Activated CD8-positive, alpha-beta T cell treated with anti-CD3 and anti-CD28 coated beads, Interleukin-2, amount 10 ng/mL, durations not matched to agents 7 days and 5 days (primary cell): ENCODE data around the gene CNEP1R1. TPM values are rescaled to one million over a fixed set of nuclear protein-coding genes. Genes with fewer than 3 reads are reported as not detected.

Experiments used
- ATAC-seq: fragments of 150-1000 bp; cut with Tn5 transposase; one replicate; pipeline ENCODE4 v1.10.0; 2021; ENCODE audit warnings: moderate library complexity
- CTCF ChIA-PET: fragments of 350-600 bp; sonication (Branson Sonifier 250); formaldehyde crosslinking; loops from one replicate; lab custom pipeline; 2021; ENCODE audit warnings: antibody characterized with exemption; lab: Charles Lee
- POLR2A ChIA-PET: fragments of 350-600 bp; sonication (Branson Sonifier 250); formaldehyde crosslinking; loops from one replicate; lab custom pipeline; 2021; ENCODE audit warnings: antibody characterized with exemption; lab: Charles Lee
- DNase-seq: peaks from one replicate; pipeline ENCODE4 v3.0.0-alpha.2; 2020
- H3K27ac Mint-ChIP-seq: one replicate; pipeline ENCODE4 v1.8.0; 2021; ENCODE audit warnings: mild to moderate bottlenecking, mixed read lengths
- H3K27me3 Mint-ChIP-seq: one replicate; pipeline ENCODE4 v1.8.0; 2021; ENCODE audit warnings: low read depth, mixed read lengths
- H3K36me3 Mint-ChIP-seq: one replicate; pipeline ENCODE4 v1.8.0; 2021; ENCODE audit warnings: low read depth, mixed read lengths
- H3K4me1 Mint-ChIP-seq: one replicate; pipeline ENCODE4 v1.8.0; 2021; ENCODE audit warnings: low read depth, mixed read lengths
- H3K4me3 Mint-ChIP-seq: one replicate; pipeline ENCODE4 v1.8.0; 2021; ENCODE audit warnings: mild to moderate bottlenecking, mixed read lengths
- H3K9me3 Mint-ChIP-seq: one replicate; pipeline ENCODE4 v1.8.0; 2022; ENCODE audit warnings: mixed read lengths; ENCODE audit not compliant: insufficient read depth
- total RNA-seq, 2 experiments: library from RNA; stranded (reverse); gene quantifications; one replicate each; pipeline ENCODE4 v1.2.3, GENCODE V29; 2021

CNEP1R1 gene
- total RNA-seq, 2 experiments from 2014 or later: 25.1 to 26.9 TPM

DNA sequence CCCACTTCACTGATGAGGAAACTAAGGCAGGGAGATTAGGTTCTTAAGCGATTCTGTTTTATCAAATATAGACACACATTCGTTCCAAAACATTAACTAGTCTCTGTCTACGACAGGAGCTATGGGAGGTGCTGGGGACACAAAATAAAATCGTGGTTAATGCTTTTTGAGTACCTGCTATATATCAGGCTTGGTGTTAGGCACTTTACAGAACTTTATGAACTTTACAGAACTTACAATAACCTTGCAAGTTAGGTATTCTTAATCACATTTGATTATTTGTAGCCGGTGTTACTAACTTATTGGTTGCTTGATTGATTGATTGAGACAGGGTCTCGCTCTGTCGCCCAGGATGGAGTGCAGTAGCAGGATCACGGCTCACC lies 40.2 kb downstream of the CNEP1R1 start:
- no peak for ATAC-seq
- ChIA-PET CTCF (interaction anchor here (0.8 to 9.0 kb wide), 8 partner anchors 9 to 600 kb away, joined by 3 to 186 read pairs (median 10); partner anchors contain the start of gene CNEP1R1), POLR2A (interaction anchor here (0.9 to 1.5 kb wide), 4 partner anchors 71 to 217 kb away, joined by 3 to 4 read pairs (median 3); no protein-coding TSS in a partner anchor)
- Mint-ChIP-seq H3K4me3 (peak overlapping the region; percentile 86), H3K27me3 (peaks cover 3% of the 10 kb centered on the region), H3K27ac (peak overlapping the region; percentile 94), H3K4me1 (peaks cover 39% of the 10 kb centered on the region), H3K9me3 (no peaks in the 10 kb centered on the region), H3K36me3 (peaks cover 19% of the 10 kb centered on the region)
- no peak for DNase-seq

DNA sequence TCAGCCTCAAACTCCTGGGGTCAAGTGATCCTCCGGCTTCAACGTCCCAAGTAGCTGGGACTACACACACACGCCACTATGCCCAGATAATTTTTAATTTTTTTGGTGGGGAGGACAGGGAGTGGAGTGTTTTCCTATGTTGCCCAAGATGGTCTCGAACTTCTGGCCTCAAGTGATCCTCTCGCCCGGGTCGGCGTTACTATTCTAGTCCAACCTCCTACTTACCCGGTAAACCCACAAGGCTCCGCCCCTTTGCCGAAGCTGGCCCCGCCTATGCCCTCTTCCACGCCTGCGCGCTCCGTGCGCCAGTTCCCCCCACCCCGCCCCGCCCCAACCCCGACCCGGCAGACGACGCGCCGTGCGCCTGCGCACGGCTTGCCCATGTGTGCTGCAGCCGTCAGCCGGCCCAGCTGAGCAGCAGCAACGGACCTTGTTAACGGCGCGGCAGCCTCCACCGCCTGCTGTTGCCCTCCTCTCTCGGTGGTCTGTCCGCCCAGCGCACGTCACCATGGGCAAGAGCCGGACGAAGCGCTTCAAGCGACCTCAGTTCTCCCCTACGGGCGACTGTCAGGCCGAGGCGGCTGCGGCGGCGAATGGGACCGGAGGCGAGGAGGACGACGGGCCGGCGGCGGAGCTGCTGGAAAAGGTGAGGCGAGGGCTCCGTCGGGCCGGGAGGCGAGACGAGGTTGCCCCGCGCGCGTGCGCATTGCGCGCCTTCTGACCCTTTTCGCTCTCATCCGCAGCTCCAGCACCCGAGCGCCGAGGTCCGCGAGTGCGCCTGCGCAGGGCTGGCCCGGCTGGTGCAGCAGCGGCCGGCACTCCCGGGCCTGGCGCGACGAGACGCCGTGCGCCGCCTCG lies 40.8 kb downstream of the CNEP1R1 start, which contains the start of gene HEATR3:
HEATR3 (plus strand) TSS at position 347 of the 858 bp plus-strand sequence; CDS start at position 509, 162 bp downstream.
- H3K4me3 Mint-ChIP-seq: peak within 1 kb of the TSS; percentile 90
- CTCF ChIA-PET: interaction anchor here (0.6 to 9.0 kb wide), 19 partner anchors 8 to 741 kb away, joined by 3 to 186 read pairs (median 6); partner anchors contain the start of genes CNEP1R1 and TENT4B
- no peaks in the 10 kb centered on the region for H3K9me3 Mint-ChIP-seq
- peaks cover 3% of the 10 kb centered on the region for H3K27me3 Mint-ChIP-seq
- peak within 1 kb of the TSS; percentile 94 for H3K27ac Mint-ChIP-seq
- POLR2A ChIA-PET: interaction anchor here (0.9 to 1.8 kb wide), 6 partner anchors 70 to 216 kb away, joined by 3 to 9 read pairs (median 3); no protein-coding TSS in a partner anchor
- peaks cover 39% of the 10 kb centered on the region for H3K4me1 Mint-ChIP-seq
- DNase-seq (peak; percentile 95), ATAC-seq (peak; percentile 92)
- peaks cover 22% of the 10 kb centered on the region for H3K36me3 Mint-ChIP-seq

DNA sequence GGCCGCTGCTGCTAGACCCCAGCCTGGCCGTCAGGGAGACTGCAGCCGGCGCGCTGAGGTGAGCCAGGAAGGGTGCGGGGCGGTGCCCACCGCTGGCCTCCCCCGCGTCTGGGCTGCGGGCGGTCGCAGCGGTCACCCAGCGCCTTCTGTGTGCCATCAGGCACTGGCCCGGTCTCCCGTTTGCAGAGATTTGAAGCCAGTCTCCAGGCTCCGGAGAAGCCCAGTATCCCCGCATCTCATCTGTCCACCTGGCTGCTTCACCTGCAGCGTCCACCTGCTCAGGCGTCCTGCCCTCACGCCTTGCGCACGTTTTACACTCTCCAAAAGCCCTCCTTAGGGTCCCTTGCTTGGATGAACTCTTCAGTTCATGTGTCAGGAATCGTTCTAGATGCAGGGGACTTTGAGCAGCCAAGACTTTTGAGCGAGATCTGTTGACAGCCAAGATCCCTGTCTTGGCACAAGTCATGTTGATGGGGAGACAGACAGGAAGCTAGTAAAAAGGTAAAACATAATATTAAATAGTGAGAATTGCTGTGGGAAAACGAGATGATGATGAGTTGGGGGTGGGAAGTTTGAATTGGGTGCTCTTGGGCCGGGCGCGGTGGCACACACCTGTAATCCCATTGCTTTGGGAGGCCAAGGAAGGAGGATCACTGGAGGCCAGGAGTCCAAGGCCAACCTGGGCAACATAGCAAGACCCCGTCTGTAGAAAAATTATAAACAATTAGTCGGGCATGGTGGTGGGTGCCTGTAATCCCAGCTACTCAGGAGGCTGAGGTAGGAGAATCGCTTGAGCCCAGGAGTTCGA lies 41.7 kb downstream of the CNEP1R1 start:
- ATAC-seq (no peak), DNase-seq (peak; percentile 26)
- Mint-ChIP-seq H3K4me1 (peaks cover 42% of the 10 kb centered on the region), H3K4me3 (peak overlapping the region; percentile 90), H3K36me3 (peaks cover 26% of the 10 kb centered on the region), H3K27ac (peak overlapping the region; percentile 91), H3K27me3 (peaks cover 3% of the 10 kb centered on the region), H3K9me3 (no peaks in the 10 kb centered on the region)
- ChIA-PET CTCF (interaction anchor here (0.8 to 9.0 kb wide), 40 partner anchors 8 to 740 kb away, joined by 3 to 186 read pairs (median 6); partner anchors contain the start of genes CNEP1R1 and TENT4B), POLR2A (interaction anchor here (0.7 to 1.8 kb wide), 6 partner anchors 41 to 216 kb away, joined by 3 to 9 read pairs (median 3); partner anchors contain the start of gene CNEP1R1)

DNA sequence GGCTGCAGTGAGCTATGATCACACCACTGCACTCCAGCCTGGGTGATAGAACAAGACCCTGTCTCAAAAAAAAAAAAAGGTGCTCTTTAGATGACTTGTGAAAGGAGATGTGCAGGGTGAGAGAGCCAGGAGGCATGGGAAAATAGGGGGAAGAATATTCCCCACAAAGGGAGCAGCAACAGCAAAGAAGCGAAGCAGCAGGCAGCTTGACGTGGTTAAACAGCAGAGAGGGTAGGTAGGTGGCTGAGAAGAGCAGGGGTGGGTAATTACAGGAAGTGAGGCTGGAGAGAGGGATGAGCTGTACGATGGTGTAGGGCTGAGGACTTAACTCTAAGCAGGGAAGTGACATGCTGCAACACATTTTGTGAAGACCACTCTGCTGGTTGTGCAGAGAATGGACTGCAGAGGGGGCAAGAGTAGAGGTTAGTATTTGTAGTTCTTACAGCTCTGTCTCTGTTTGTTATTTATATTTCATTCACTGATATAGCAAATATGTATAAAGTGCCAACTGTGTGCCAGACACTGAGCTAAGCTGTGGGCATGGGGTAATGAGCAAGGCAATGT lies 42.3 kb downstream of the CNEP1R1 start:
- peaks cover 42% of the 10 kb centered on the region for H3K4me1 Mint-ChIP-seq
- no peaks in the 10 kb centered on the region for H3K9me3 Mint-ChIP-seq
- ChIA-PET CTCF (interaction anchor here (0.6 to 9.0 kb wide), 44 partner anchors 9 to 739 kb away, joined by 3 to 186 read pairs (median 5); partner anchors contain the start of genes CNEP1R1 and TENT4B), POLR2A (interaction anchor here (0.7 to 1.8 kb wide), 2 partner anchors 42 to 143 kb away, joined by 3 to 9 read pairs; partner anchors contain the start of gene CNEP1R1)
- H3K27me3 Mint-ChIP-seq: no peaks in the 10 kb centered on the region
- DNase-seq: peak; percentile 72
- peak; percentile 28 for ATAC-seq
- peak overlapping the region; percentile 90 for H3K4me3 Mint-ChIP-seq
- H3K36me3 Mint-ChIP-seq: peaks cover 28% of the 10 kb centered on the region
- peak overlapping the region; percentile 81 for H3K27ac Mint-ChIP-seq

DNA sequence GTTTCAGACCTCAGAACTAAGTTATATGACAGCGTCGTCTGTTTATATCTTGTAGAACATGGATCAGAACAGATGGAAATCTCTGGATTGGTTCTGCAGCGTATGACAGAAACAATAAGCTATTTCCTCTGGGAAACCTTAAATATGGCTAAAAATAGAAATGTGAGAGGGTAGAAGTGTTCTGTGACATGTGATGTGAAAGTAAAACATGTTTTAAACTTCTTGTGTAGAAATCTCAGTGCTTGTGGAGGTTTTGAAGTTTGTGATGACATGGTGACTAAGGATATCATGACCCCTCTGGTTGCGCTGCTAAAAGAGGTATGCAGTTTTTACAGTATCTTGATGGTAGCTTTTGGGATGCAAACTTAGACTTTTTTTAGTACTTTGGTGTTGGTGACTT lies 43.5 kb downstream of the CNEP1R1 start:
- no peaks in the 10 kb centered on the region for H3K27me3 Mint-ChIP-seq
- POLR2A ChIA-PET: interaction anchor here (1.0 kb wide), 1 partner anchor 170 kb away, joined by 3 read pairs; no protein-coding TSS in a partner anchor
- no peak overlapping the region for H3K27ac Mint-ChIP-seq
- DNase-seq: no peak
- H3K9me3 Mint-ChIP-seq: no peaks in the 10 kb centered on the region
- peaks cover 39% of the 10 kb centered on the region for H3K4me1 Mint-ChIP-seq
- CTCF ChIA-PET: interaction anchor here (1.0 to 9.0 kb wide), 17 partner anchors 10 to 738 kb away, joined by 3 to 186 read pairs (median 7); partner anchors contain the start of genes ADCY7 and CNEP1R1
- ATAC-seq: no peak
- H3K36me3 Mint-ChIP-seq: peaks cover 31% of the 10 kb centered on the region
- no peak overlapping the region for H3K4me3 Mint-ChIP-seq

GRCh38 chr16:50069060-50069459 lies 44.0 kb downstream of the CNEP1R1 start:
- H3K27me3 Mint-ChIP-seq: no peaks in the 10 kb centered on the region
- no peak for ATAC-seq
- no peak overlapping the region for H3K4me3 Mint-ChIP-seq
- H3K27ac Mint-ChIP-seq: no peak overlapping the region
- H3K36me3 Mint-ChIP-seq: peaks cover 31% of the 10 kb centered on the region
- POLR2A ChIA-PET: interaction anchor here (1.0 kb wide), 1 partner anchor 171 kb away, joined by 3 read pairs; no protein-coding TSS in a partner anchor
- no peak for DNase-seq
- peaks cover 39% of the 10 kb centered on the region for H3K4me1 Mint-ChIP-seq
- H3K9me3 Mint-ChIP-seq: no peaks in the 10 kb centered on the region
- CTCF ChIA-PET: interaction anchor here (1.2 to 9.0 kb wide), 11 partner anchors 9 to 737 kb away, joined by 3 to 186 read pairs (median 7); partner anchors contain the start of genes ADCY7 and CNEP1R1

- Mint-ChIP-seq H3K27ac (no peak overlapping the region), H3K4me3 (no peak overlapping the region), H3K27me3 (no peaks in the 10 kb centered on the region), H3K36me3 (peaks cover 37% of the 10 kb centered on the region), H3K4me1 (peaks cover 29% of the 10 kb centered on the region), H3K9me3 (no peaks in the 10 kb centered on the region)
- POLR2A ChIA-PET: interaction anchor here (0.5 kb wide), 1 partner anchor 61 kb away, joined by 3 read pairs; no protein-coding TSS in a partner anchor
- DNase-seq (no peak), ATAC-seq (no peak)
- CTCF ChIA-PET: interaction anchor here (0.8 to 9.0 kb wide), 4 partner anchors 7 to 140 kb away, joined by 3 to 186 read pairs (median 54); partner anchors contain the start of gene CNEP1R1
These were observed 46.1 kb downstream of the CNEP1R1 start for GRCh38 chr16:50071075-50071671.

DNA sequence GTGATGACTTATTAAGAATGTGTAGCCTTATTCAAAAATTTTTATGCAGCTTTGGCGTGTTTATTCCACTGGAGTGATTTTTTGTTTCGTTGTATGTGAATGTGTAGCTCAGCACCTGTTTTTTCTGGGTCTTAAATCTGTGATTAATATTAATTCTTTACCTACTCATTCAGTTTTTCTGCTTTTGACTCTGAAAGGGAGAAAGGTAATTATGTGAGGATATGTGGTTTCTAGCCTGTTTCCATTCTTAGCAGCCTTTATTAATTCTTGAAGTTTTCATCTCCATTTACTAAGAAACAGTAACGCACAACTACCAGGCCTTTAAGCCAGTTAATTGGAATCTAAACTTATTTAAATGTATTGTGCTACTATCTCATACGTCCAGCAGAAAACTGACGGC lies 47.7 kb downstream of the CNEP1R1 start:
- H3K27me3 Mint-ChIP-seq: no peaks in the 10 kb centered on the region

DNA sequence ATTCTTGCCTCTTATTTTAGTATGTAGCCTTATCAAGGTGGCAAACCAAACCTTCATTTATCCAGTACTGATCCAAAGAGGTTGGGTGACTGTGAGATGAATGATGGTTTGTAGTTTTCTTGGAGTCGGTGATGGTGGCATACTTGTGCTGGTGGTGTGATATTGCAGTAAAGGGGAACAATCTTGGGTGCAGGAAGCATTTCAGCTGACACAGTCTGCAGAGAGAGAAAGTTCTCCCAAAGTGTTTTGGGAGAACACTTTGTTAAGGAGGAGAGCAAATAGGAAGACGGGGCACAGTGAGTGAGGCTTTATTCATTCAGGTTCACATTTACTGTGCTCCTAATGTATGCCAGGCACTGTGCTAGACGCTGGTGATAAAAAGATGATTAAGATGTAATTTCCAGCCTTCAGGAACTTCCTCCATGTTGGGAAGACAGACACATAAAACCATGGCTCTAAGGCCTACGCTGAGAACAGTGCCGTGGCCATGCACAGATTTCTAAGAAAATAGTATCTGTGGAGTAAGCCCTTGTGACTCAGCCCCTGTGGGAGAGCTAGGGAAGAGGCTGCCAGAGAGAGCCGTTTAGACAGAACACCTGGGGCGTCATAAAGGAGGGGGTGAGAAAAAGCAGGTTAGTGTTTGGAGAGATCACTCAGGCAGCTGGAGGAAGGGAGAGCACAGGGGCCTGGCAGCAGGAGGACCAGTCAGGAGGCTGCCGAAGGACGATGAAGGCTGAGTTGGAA lies 54.5 kb downstream of the CNEP1R1 start:
- no peak for ATAC-seq
- peaks cover 52% of the 10 kb centered on the region for H3K36me3 Mint-ChIP-seq
- ChIA-PET POLR2A (no interaction called here), CTCF (interaction anchor here (1.6 kb wide), 1 partner anchor 11 kb away, joined by 8 read pairs; no protein-coding TSS in a partner anchor)
- H3K27ac Mint-ChIP-seq: no peak overlapping the region
- H3K4me1 Mint-ChIP-seq: peaks cover 15% of the 10 kb centered on the region
- no peak for DNase-seq
- no peak overlapping the region for H3K4me3 Mint-ChIP-seq
- H3K27me3 Mint-ChIP-seq: no peaks in the 10 kb centered on the region
- H3K9me3 Mint-ChIP-seq: no peaks in the 10 kb centered on the region

More for the DNA sequence above, 47.7 kb downstream of the CNEP1R1 start:
- H3K9me3 Mint-ChIP-seq: no peaks in the 10 kb centered on the region
- H3K4me3 Mint-ChIP-seq: no peak overlapping the region
- CTCF ChIA-PET: interaction anchor here (9.0 kb wide), 1 partner anchor 139 kb away, joined by 186 read pairs; no protein-coding TSS in a partner anchor
- no peak overlapping the region for H3K27ac Mint-ChIP-seq
- ATAC-seq: no peak
- H3K4me1 Mint-ChIP-seq: peaks cover 19% of the 10 kb centered on the region
- POLR2A ChIA-PET: no interaction called here
- DNase-seq: no peak
- peaks cover 39% of the 10 kb centered on the region for H3K36me3 Mint-ChIP-seq
